HEK293 (cell line): ENCODE data around the gene CLN5.

ENCODE experiments used
- CTCF ChIA-PET: fragments of 350-600 bp; formaldehyde crosslinking; extraction: SDS; loops from one replicate; lab custom pipeline; 2021; ENCODE audit warnings: antibody characterized with exemption; lab: Yijun Ruan, JAX
- POLR2A ChIA-PET: fragments of 300-600 bp; formaldehyde crosslinking; extraction: SDS; loops from one replicate; lab custom pipeline; 2020; ENCODE audit warnings: antibody characterized with exemption, inconsistent platforms; lab: Yijun Ruan, JAX
- H3K27ac ChIP-seq: fragments of 200-500 bp; sonication (Bioruptor generic); 2 replicates; pipeline ENCODE4 v1.5.1; 2014; ENCODE audit warnings: low read depth, low read length, control low read depth, inconsistent platforms; ENCODE audit errors: extremely low read depth
- H3K36me3 ChIP-seq, 2 experiments: fragments of 200-500 bp in 1 of 2; sonication (Bioruptor generic) in 1 of 2; 1 replicate in 1 of 2; 2 replicates in 1 of 2; pipeline ENCODE4 v1.5.1; 2014 to 2017; ENCODE audit warnings: inconsistent platforms in 2 of 2, low read length in 2 of 2; ENCODE audit not compliant: control insufficient read depth in 2 of 2, insufficient read depth in 1 of 2
- H3K4me1 ChIP-seq: fragments of 200-500 bp; sonication (Bioruptor generic); 2 replicates; pipeline ENCODE4 v1.5.1; 2014; ENCODE audit warnings: mild to moderate bottlenecking, low read length, inconsistent platforms; ENCODE audit not compliant: control insufficient read depth, insufficient read depth
- H3K4me3 ChIP-seq: 2 replicates; pipeline ENCODE4 v1.5.1; 2011; ENCODE audit warnings: low read depth, mild to moderate bottlenecking, control low read depth, low read length, moderate library complexity
- H3K9me3 ChIP-seq: fragments of 200-500 bp; sonication (Bioruptor generic); 2 replicates; pipeline ENCODE4 v1.5.1; 2014; ENCODE audit warnings: low read depth, low read length, inconsistent platforms; ENCODE audit not compliant: control insufficient read depth, insufficient read depth
- EGR2 ChIP-seq: fragments of 450-650 bp; formaldehyde crosslinking; IDR thresholded peaks from 2 replicates; pipeline ENCODE4 v1.5.1; 2016; ENCODE audit warnings: low read depth, missing biosample characterization, missing genetic modification characterization
- GLI4 ChIP-seq: fragments of 450-650 bp; formaldehyde crosslinking; IDR thresholded peaks from 2 replicates; pipeline ENCODE4 v1.5.1; 2016; ENCODE audit warnings: missing biosample characterization, missing genetic modification characterization
- GLIS1 ChIP-seq: fragments of 450-650 bp; formaldehyde crosslinking; IDR thresholded peaks from 2 replicates; pipeline ENCODE4 v1.5.1; 2016; ENCODE audit warnings: missing biosample characterization, missing genetic modification characterization
- GLIS2 ChIP-seq: fragments of 450-650 bp; formaldehyde crosslinking; IDR thresholded peaks from 2 replicates; pipeline ENCODE4 v1.5.1; 2016; ENCODE audit warnings: missing biosample characterization, missing genetic modification characterization
- KLF1 ChIP-seq: fragments of 450-650 bp; formaldehyde crosslinking; IDR thresholded peaks from 2 replicates; pipeline ENCODE4 v1.5.1; 2016; ENCODE audit warnings: missing biosample characterization, missing genetic modification characterization
- KLF10 ChIP-seq: fragments of 450-650 bp; IDR thresholded peaks from 2 replicates; pipeline ENCODE4 v1.5.1; 2018; ENCODE audit warnings: missing biosample characterization, mild to moderate bottlenecking, missing genetic modification characterization
- KLF8 ChIP-seq: fragments of 450-650 bp; formaldehyde crosslinking; IDR thresholded peaks from 2 replicates; pipeline ENCODE4 v1.5.1; 2016; ENCODE audit warnings: missing biosample characterization, missing genetic modification characterization
- KLF9 ChIP-seq: fragments of 450-650 bp; formaldehyde crosslinking; IDR thresholded peaks from 2 replicates; pipeline ENCODE4 v1.5.1; 2016; ENCODE audit warnings: missing biosample characterization, missing genetic modification characterization, low read depth
- PATZ1 ChIP-seq: fragments of 450-650 bp; formaldehyde crosslinking; IDR thresholded peaks from 2 replicates; pipeline ENCODE4 v1.5.1; 2016; ENCODE audit warnings: missing biosample characterization, missing genetic modification characterization
- REPIN1 ChIP-seq: fragments of 450-650 bp; formaldehyde crosslinking; IDR thresholded peaks from 2 replicates; pipeline ENCODE4 v1.5.1; 2017; ENCODE audit warnings: missing biosample characterization, missing genetic modification characterization, low read depth
- SP2 ChIP-seq: fragments of 450-650 bp; formaldehyde crosslinking; IDR thresholded peaks from 2 replicates; pipeline ENCODE4 v1.5.1; 2016; ENCODE audit warnings: missing biosample characterization, missing genetic modification characterization
- SP7 ChIP-seq: fragments of 450-650 bp; formaldehyde crosslinking; IDR thresholded peaks from 2 replicates; pipeline ENCODE4 v1.5.1; 2016; ENCODE audit warnings: missing biosample characterization, missing genetic modification characterization
- TRIM28 ChIP-seq: IDR thresholded peaks from 2 replicates; pipeline ENCODE4 v1.6.1; 2011; ENCODE audit warnings: low read length, control low read depth, borderline replicate concordance
- ZBTB17 ChIP-seq: fragments of 450-650 bp; formaldehyde crosslinking; IDR thresholded peaks from 2 replicates; pipeline ENCODE4 v1.5.1; 2016; ENCODE audit warnings: missing biosample characterization, missing genetic modification characterization
- ZBTB26 ChIP-seq: fragments of 450-650 bp; formaldehyde crosslinking; optimal IDR thresholded peaks from 2 replicates; pipeline ENCODE3; 2016; ENCODE audit warnings: missing biosample characterization, mild to moderate bottlenecking, missing genetic modification characterization
- ZBTB8A ChIP-seq: fragments of 450-650 bp; formaldehyde crosslinking; IDR thresholded peaks from 2 replicates; pipeline ENCODE4 v1.5.1; 2016; ENCODE audit warnings: missing biosample characterization, missing genetic modification characterization
- ZNF335 ChIP-seq: fragments of 450-650 bp; formaldehyde crosslinking; conservative IDR thresholded peaks from 2 replicates; pipeline ENCODE4 v1.5.1; 2016; ENCODE audit warnings: missing biosample characterization, missing genetic modification characterization
- ZNF362 ChIP-seq: fragments of 450-650 bp; formaldehyde crosslinking; IDR thresholded peaks from 2 replicates; pipeline ENCODE4 v1.5.1; 2016; ENCODE audit warnings: missing biosample characterization, missing genetic modification characterization
- ZNF366 ChIP-seq: fragments of 450-650 bp; formaldehyde crosslinking; conservative IDR thresholded peaks from 2 replicates; pipeline ENCODE4 v1.5.1; 2016; ENCODE audit warnings: missing biosample characterization, missing genetic modification characterization
- ZNF501 ChIP-seq: fragments of 450-650 bp; formaldehyde crosslinking; IDR thresholded peaks from 2 replicates; pipeline ENCODE4 v1.5.1; 2016; ENCODE audit warnings: missing biosample characterization, missing genetic modification characterization
- ZNF600 ChIP-seq: fragments of 450-650 bp; formaldehyde crosslinking; IDR thresholded peaks from 2 replicates; pipeline ENCODE4 v1.5.1; 2016; ENCODE audit warnings: missing biosample characterization, missing genetic modification characterization
- ZNF660 ChIP-seq: fragments of 450-650 bp; IDR thresholded peaks from 2 replicates; pipeline ENCODE4 v1.5.1; 2018; ENCODE audit warnings: missing biosample characterization, mild to moderate bottlenecking, missing genetic modification characterization
- ZNF677 ChIP-seq: fragments of 450-650 bp; IDR thresholded peaks from 2 replicates; pipeline ENCODE4 v1.5.0; 2018; ENCODE audit warnings: missing biosample characterization, mild to moderate bottlenecking, missing genetic modification characterization, moderate library complexity
- ZNF768 ChIP-seq: fragments of 450-650 bp; formaldehyde crosslinking; IDR thresholded peaks from 2 replicates; pipeline ENCODE4 v1.5.1; 2018; ENCODE audit warnings: missing biosample characterization, mild to moderate bottlenecking, missing genetic modification characterization
- ZSCAN16 ChIP-seq: fragments of 450-650 bp; formaldehyde crosslinking; IDR thresholded peaks from 2 replicates; pipeline ENCODE4 v1.5.1; 2016; ENCODE audit warnings: missing biosample characterization, missing genetic modification characterization
- ZSCAN30 ChIP-seq: fragments of 450-650 bp; IDR thresholded peaks from 2 replicates; pipeline ENCODE4 v1.5.1; 2018; ENCODE audit warnings: missing biosample characterization, mild to moderate bottlenecking, missing genetic modification characterization, moderate library complexity
- TF ChIP-seq, protein P1 (sequence below): fragments of 450-650 bp; formaldehyde crosslinking; IDR thresholded peaks from 2 replicates; pipeline ENCODE4 v1.5.1; 2016; ENCODE audit warnings: missing biosample characterization, missing genetic modification characterization, low read depth
- TF ChIP-seq, protein P2 (sequence below): fragments of 450-650 bp; formaldehyde crosslinking; IDR thresholded peaks from 2 replicates; pipeline ENCODE4 v1.5.1; 2016; ENCODE audit warnings: missing biosample characterization, missing genetic modification characterization

The CLN5 gene

DNA sequence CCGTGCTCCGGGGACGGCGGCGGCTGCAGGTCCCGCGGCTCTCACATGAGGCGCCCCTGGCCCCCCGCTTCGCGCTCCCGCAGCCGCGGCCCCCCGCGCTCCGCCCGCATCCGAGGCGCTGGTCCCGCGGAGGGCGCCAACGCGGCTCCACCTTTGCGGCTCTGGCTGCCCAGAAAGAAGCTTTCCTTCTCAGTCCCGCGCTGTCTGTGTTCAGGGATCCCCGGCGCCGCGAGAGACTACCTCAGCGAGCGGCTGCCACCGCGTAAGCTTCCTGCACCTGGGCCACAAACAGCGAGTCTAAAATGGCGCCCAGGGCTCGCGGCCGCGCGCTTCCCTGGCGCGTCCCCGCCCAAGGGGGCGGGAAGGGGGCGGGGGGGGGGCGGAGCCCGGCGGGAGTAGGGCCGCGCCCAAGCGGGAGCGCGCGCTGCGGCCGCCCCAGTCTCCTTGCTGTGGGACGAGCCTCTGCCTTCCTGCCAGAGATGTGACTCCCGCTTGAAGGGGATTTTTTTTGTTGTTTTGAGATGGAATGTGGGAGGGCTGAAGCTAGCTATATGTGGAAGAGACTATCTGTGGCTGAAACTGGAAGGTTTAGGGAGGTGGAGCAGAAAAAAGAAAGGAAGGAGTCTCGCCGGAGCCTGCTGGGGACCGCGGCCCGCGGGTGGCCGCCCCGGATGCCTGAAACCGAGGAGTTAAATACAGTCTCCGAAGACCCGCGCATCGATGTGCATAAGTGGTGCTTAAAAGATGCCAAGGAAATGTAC lies 35.2 kb downstream of the CLN5 start, which contains the start of gene FBXL3:
TSS of gene FBXL3 (minus strand) at position 299 of the 761 bp plus-strand sequence. CDS start 5,299 bp downstream, outside the sequence.
- ChIA-PET CTCF (interaction anchor here (0.6 to 0.9 kb wide), 4 partner anchors 370 to 1331 kb away, joined by 3 read pairs; no protein-coding TSS in a partner anchor), POLR2A (interaction anchor here (0.6 to 1.3 kb wide), 5 partner anchors 10 to 300 kb away, joined by 3 to 5 read pairs (median 3); partner anchors contain the start of gene MYCBP2)
- Histone ChIP-seq H3K4me1 (0 out of 2 replicates have a peak, but pooled peaks cover 2% of the 10 kb centered on the region), H3K27ac (peak within 1 kb of the TSS; percentile 92), H3K9me3 (no peaks in the 10 kb centered on the region), H3K4me3 (peak within 1 kb of the TSS; percentile 98), H3K36me3 (peaks cover 0 to 11% of the 10 kb centered on the region in 2 experiments; a peak in 1 of 3 replicates)
- peak; percentile 63 for TF ChIP-seq SP2 (tag by site-specific recombination)
- TF ChIP-seq ZSCAN16, result peak; percentile 86
- peak; percentile 75 for TF ChIP-seq ZBTB26 (tag by site-specific recombination)
- TF ChIP-seq ZNF677 (tag by site-specific recombination), result peak; percentile 46
- TF ChIP-seq SP7 (tag by site-specific recombination), result peak; percentile 73
- peak; percentile 63 for TF ChIP-seq PATZ1 (tag by site-specific recombination)
- peak; percentile 38 for TF ChIP-seq ZNF660 (tag by site-specific recombination)
- TF ChIP-seq, protein P1, sequence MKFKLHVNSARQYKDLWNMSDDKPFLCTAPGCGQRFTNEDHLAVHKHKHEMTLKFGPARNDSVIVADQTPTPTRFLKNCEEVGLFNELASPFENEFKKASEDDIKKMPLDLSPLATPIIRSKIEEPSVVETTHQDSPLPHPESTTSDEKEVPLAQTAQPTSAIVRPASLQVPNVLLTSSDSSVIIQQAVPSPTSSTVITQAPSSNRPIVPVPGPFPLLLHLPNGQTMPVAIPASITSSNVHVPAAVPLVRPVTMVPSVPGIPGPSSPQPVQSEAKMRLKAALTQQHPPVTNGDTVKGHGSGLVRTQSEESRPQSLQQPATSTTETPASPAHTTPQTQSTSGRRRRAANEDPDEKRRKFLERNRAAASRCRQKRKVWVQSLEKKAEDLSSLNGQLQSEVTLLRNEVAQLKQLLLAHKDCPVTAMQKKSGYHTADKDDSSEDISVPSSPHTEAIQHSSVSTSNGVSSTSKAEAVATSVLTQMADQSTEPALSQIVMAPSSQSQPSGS (tag by site-specific recombination), result no peak
- no peak for TF ChIP-seq ZNF768 (tag by site-specific recombination)
- TF ChIP-seq ZNF600 (tag by site-specific recombination), result peak; percentile 61; the same call in 1 of the 2 replicates
- TF ChIP-seq ZNF366 (tag by site-specific recombination), result peak; percentile 35; the same call in 1 of the 2 replicates
- TF ChIP-seq ZSCAN30, result peak; percentile 32
- TF ChIP-seq ZNF335 (tag by site-specific recombination), result peak; percentile 97
- peak; percentile 79 for TF ChIP-seq KLF10
- peak; percentile 61 for TF ChIP-seq GLIS2 (tag by site-specific recombination)
- peak; percentile 63; the same call in 1 of the 2 replicates for TF ChIP-seq ZNF362
- no peak for TF ChIP-seq GLI4
- 0 out of 2 replicates have a peak, but pooled peaks have one; percentile 26 for TF ChIP-seq ZNF501 (tag by site-specific recombination)
- TF ChIP-seq KLF9 (tag by site-specific recombination), result 0 out of 2 replicates have a peak, but pooled peaks have one; percentile 54
- TF ChIP-seq TRIM28, result no peak; the same call in 1 of the 2 replicates
- peak; percentile 18; the same call in 1 of the 2 replicates for TF ChIP-seq ZBTB8A (tag by site-specific recombination)
- peak; percentile 69; the same call in 1 of the 2 replicates for TF ChIP-seq KLF8
- TF ChIP-seq REPIN1, result no peak
- TF ChIP-seq EGR2, result 0 out of 2 replicates have a peak, but pooled peaks have one; percentile 10
- peak; percentile 33; the same call in 1 of the 2 replicates for TF ChIP-seq KLF1 (tag by site-specific recombination)
- peak; percentile 76 for TF ChIP-seq ZBTB17
- TF ChIP-seq, protein P2, sequence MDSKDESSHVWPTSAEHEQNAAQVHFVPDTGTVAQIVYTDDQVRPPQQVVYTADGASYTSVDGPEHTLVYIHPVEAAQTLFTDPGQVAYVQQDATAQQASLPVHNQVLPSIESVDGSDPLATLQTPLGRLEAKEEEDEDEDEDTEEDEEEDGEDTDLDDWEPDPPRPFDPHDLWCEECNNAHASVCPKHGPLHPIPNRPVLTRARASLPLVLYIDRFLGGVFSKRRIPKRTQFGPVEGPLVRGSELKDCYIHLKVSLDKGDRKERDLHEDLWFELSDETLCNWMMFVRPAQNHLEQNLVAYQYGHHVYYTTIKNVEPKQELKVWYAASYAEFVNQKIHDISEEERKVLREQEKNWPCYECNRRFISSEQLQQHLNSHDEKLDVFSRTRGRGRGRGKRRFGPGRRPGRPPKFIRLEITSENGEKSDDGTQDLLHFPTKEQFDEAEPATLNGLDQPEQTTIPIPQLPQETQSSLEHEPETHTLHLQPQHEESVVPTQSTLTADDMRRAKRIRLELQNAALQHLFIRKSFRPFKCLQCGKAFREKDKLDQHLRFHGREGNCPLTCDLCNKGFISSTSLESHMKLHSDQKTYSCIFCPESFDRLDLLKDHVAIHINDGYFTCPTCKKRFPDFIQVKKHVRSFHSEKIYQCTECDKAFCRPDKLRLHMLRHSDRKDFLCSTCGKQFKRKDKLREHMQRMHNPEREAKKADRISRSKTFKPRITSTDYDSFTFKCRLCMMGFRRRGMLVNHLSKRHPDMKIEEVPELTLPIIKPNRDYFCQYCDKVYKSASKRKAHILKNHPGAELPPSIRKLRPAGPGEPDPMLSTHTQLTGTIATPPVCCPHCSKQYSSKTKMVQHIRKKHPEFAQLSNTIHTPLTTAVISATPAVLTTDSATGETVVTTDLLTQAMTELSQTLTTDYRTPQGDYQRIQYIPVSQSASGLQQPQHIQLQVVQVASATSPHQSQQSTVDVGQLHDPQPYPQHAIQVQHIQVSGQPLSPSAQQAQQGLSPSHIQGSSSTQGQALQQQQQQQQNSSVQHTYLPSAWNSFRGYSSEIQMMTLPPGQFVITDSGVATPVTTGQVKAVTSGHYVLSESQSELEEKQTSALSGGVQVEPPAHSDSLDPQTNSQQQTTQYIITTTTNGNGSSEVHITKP (tag by site-specific recombination), result peak; percentile 83
- peak; percentile 52; the same call in 1 of the 2 replicates for TF ChIP-seq GLIS1
